Transverse colon (tissue), 4 donors: ENCODE measurements around the gene ISLR.

Experiments
- CTCF ChIP-seq, 5 experiments: fragments of 200-600 bp in 3 of 5; fragments of 450-650 bp in 2 of 5; sonication (generic) in 3 of 5; IDR thresholded peaks; 1 replicate in 2 of 5; 2 replicates in 3 of 5; pipeline ENCODE4 v1.5.1; 2016 to 2017; ENCODE audit warnings: antibody characterized with exemption in 5 of 5, inconsistent platforms in 3 of 5, mild to moderate bottlenecking in 2 of 5, moderate library complexity in 1 of 5
- EP300 ChIP-seq: sonication (generic); formaldehyde crosslinking; IDR thresholded peaks from one replicate; pipeline ENCODE4 v1.6.1; 2017; ENCODE audit warnings: antibody characterized with exemption, low read depth
- POLR2A ChIP-seq: fragments of 450-650 bp; IDR thresholded peaks from one replicate; pipeline ENCODE4 v1.6.1; 2016; ENCODE audit warnings: antibody characterized with exemption, mild to moderate bottlenecking, moderate library complexity
- POLR2AphosphoS5 ChIP-seq, 3 donors: sonication (generic); formaldehyde crosslinking; IDR thresholded peaks; one replicate each; pipeline ENCODE4 v1.6.1; 2016; ENCODE audit warnings: antibody characterized with exemption in 3 of 3

- TF ChIP-seq CTCF (IDR thresholded peaks at IDR 0.05) = no peak
- TF ChIP-seq POLR2A = no peak
- no peak for TF ChIP-seq POLR2AphosphoS5 (IDR thresholded peaks at IDR 0.05)
- TF ChIP-seq EP300 = no peak
Measured at GRCh38 chr15:74174219-74174957, 878 bp downstream of the ISLR start.
